ENCODE data around the gene GABRA5. TPM values are rescaled to one million over a fixed set of nuclear protein-coding genes. Genes with fewer than 3 reads are reported as not detected.

The GABRA5 gene
- total RNA-seq, 1 experiment from 2014 or later, result 23.3 TPM

DNA sequence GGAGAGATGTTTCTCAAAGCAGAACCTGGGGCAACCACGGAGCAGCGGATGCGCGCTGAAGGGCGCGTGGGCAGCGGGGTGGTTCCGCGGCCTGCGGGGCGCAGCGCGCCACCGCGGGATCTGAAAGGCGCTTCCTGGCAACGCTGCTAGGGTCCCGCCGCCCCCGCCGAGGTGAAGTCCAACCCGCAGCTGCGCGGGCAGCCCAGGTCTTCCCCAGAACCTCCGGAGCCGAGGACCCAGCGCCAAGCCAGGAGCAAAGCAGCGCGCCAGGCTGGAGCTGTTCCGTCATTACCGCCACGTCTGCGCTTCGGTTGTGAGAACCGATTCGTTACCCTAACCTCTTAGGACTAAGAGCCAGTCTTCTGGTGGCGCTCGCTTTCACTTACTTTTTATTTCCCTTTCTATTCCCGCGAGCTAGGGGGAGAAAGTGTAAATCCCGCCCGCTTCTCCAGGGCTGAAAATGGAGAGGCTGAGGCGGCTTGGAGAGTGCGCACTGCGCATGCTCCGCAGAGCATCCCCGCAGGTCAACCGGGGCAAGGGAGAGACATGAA is 100.9 kb downstream of the GABRA5 start (continued):
- TF ChIP-seq, protein P1, sequence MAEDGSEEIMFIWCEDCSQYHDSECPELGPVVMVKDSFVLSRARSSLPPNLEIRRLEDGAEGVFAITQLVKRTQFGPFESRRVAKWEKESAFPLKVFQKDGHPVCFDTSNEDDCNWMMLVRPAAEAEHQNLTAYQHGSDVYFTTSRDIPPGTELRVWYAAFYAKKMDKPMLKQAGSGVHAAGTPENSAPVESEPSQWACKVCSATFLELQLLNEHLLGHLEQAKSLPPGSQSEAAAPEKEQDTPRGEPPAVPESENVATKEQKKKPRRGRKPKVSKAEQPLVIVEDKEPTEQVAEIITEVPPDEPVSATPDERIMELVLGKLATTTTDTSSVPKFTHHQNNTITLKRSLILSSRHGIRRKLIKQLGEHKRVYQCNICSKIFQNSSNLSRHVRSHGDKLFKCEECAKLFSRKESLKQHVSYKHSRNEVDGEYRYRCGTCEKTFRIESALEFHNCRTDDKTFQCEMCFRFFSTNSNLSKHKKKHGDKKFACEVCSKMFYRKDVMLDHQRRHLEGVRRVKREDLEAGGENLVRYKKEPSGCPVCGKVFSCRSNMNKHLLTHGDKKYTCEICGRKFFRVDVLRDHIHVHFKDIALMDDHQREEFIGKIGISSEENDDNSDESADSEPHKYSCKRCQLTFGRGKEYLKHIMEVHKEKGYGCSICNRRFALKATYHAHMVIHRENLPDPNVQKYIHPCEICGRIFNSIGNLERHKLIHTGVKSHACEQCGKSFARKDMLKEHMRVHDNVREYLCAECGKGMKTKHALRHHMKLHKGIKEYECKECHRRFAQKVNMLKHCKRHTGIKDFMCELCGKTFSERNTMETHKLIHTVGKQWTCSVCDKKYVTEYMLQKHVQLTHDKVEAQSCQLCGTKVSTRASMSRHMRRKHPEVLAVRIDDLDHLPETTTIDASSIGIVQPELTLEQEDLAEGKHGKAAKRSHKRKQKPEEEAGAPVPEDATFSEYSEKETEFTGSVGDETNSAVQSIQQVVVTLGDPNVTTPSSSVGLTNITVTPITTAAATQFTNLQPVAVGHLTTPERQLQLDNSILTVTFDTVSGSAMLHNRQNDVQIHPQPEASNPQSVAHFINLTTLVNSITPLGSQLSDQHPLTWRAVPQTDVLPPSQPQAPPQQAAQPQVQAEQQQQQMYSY (CRISPR knock-in tag; IDR thresholded peaks at IDR 0.05), result peak; percentile 87
- TF ChIP-seq FOXP1 (CRISPR knock-in tag; IDR thresholded peaks at IDR 0.05; ENCODE audit: borderline replicate concordance) (0 out of 2 replicates have a peak, but pooled peaks have one; percentile 17), TP53 (CRISPR knock-in tag; IDR thresholded peaks at IDR 0.05) (0 out of 2 replicates have a peak, but pooled peaks have one; percentile 41)
- TF ChIP-seq, protein P2, sequence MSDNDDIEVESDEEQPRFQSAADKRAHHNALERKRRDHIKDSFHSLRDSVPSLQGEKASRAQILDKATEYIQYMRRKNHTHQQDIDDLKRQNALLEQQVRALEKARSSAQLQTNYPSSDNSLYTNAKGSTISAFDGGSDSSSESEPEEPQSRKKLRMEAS (CRISPR knock-in tag; IDR thresholded peaks at IDR 0.05), result 0 out of 2 replicates have a peak, but pooled peaks have one; percentile 23

DNA sequence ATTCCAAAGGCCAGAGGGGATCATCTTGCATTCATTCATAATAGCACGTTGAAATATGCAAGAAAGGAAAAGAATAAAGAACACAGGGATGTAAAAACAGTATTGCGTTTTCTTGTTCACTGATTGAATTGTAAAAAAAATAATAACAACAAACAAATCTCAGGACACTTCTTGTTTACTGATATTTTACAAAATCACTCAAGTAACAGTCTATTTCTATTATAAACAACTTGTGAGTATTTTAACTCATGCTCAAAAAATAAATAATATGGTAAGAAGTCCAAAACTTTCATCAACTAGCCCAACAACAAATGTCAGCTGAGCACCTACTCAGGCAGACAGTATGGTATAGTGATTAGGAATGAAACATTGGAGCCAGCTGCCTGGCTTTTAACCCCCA is 101.9 kb downstream of the GABRA5 start:
- POLR2A ChIA-PET, result interaction anchor here (0.6 kb wide), 1 partner anchor 305 kb away, joined by 3 read pairs; no protein-coding TSS in a partner anchor
- Mint-ChIP-seq H3K36me3 (no peaks in the 10 kb centered on the region), H3K4me3 (peak overlapping the region; percentile 27), H3K9me3 (no peaks in the 10 kb centered on the region), H3K4me1 (peaks cover 7% of the 10 kb centered on the region), H3K27ac (no peak overlapping the region), H3K27me3 (ENCODE audit: low read depth) (peaks cover 71% of the 10 kb centered on the region)
- DNase-seq (ENCODE audit: low spot score) (no peak), ATAC-seq (no peak)
- CTCF ChIA-PET, result interaction anchor here (0.7 to 4.4 kb wide), 4 partner anchors 13 to 971 kb away, joined by 3 to 38 read pairs (median 4); no protein-coding TSS in a partner anchor
- TF ChIP-seq PRRX2 (CRISPR knock-in tag; IDR thresholded peaks at IDR 0.05) (no peak), CBFB (CRISPR knock-in tag; IDR thresholded peaks at IDR 0.05; ENCODE audit: low read depth) (no peak), EMX1 (CRISPR knock-in tag; IDR thresholded peaks at IDR 0.05) (no peak), ZNF219 (CRISPR knock-in tag; IDR thresholded peaks at IDR 0.05; ENCODE audit: borderline replicate concordance) (no peak), ZNF121 (CRISPR knock-in tag; IDR thresholded peaks at IDR 0.05) (no peak), ZNF232 (CRISPR knock-in tag; IDR thresholded peaks at IDR 0.05) (no peak), ATF1 (CRISPR knock-in tag; IDR thresholded peaks at IDR 0.05) (no peak)
- TF ChIP-seq, protein P1 (CRISPR knock-in tag; IDR thresholded peaks at IDR 0.05), result no peak
- TF ChIP-seq, protein P3, sequence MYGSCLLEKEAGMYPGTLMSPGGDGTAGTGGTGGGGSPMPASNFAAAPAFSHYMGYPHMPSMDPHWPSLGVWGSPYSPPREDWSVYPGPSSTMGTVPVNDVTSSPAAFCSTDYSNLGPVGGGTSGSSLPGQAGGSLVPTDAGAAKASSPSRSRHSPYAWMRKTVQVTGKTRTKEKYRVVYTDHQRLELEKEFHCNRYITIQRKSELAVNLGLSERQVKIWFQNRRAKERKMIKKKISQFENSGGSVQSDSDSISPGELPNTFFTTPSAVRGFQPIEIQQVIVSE (CRISPR knock-in tag; IDR thresholded peaks at IDR 0.05; ENCODE audit: borderline replicate concordance), result no peak

DNA sequence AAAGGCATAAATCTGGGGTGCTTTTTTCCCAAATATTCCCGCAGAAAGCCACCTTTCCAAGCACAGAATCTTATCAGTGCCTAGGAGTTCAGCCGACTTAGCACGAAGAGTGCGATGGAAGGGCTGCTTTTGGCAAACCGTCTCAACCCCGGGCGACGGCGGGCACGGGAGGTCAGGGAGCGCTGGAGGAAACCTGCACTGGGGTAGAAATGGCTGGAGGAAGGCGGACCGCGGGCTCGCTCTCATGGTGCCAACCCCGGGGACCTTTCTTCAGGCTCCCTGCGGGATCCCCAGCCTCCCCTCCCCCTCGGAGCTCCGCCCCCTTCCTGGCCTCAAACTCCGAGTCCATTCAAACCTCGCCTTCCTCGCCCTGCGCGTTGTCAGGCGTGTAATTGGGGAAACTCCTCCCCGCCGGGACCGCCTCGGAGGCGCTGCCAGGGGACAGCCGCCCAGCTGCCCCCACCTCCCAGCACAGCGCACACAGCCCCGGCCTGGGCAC is 103.9 kb downstream of the GABRA5 start, which contains the start of gene GABRG3:
Gene GABRG3, plus strand, starts transcription at position 470 of the 499 bp plus-strand sequence.
- DNase-seq (ENCODE audit: low spot score), result peak; percentile 72
- Mint-ChIP-seq H3K27ac (no peak within 1 kb of the TSS), H3K4me3 (peak within 1 kb of the TSS; percentile 78), H3K4me1 (peaks cover 7% of the 10 kb centered on the region), H3K36me3 (no peaks in the 10 kb centered on the region), H3K9me3 (no peaks in the 10 kb centered on the region), H3K27me3 (ENCODE audit: low read depth) (peaks cover 74% of the 10 kb centered on the region)
- TF ChIP-seq ZNF219 (CRISPR knock-in tag; IDR thresholded peaks at IDR 0.05; ENCODE audit: borderline replicate concordance), result no peak
- TF ChIP-seq, protein P4, sequence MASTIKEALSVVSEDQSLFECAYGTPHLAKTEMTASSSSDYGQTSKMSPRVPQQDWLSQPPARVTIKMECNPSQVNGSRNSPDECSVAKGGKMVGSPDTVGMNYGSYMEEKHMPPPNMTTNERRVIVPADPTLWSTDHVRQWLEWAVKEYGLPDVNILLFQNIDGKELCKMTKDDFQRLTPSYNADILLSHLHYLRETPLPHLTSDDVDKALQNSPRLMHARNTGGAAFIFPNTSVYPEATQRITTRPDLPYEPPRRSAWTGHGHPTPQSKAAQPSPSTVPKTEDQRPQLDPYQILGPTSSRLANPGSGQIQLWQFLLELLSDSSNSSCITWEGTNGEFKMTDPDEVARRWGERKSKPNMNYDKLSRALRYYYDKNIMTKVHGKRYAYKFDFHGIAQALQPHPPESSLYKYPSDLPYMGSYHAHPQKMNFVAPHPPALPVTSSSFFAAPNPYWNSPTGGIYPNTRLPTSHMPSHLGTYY (CRISPR knock-in tag; IDR thresholded peaks at IDR 0.05), result no peak
- 0 out of 2 replicates have a peak, but pooled peaks have one; percentile 10 for TF ChIP-seq ETV6 (CRISPR knock-in tag; IDR thresholded peaks at IDR 0.05)
- TF ChIP-seq, protein P5, sequence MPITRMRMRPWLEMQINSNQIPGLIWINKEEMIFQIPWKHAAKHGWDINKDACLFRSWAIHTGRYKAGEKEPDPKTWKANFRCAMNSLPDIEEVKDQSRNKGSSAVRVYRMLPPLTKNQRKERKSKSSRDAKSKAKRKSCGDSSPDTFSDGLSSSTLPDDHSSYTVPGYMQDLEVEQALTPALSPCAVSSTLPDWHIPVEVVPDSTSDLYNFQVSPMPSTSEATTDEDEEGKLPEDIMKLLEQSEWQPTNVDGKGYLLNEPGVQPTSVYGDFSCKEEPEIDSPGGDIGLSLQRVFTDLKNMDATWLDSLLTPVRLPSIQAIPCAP (CRISPR knock-in tag; IDR thresholded peaks at IDR 0.05), result no peak
- 0 out of 2 replicates have a peak, but pooled peaks have one; percentile 4 for TF ChIP-seq TP53 (CRISPR knock-in tag; IDR thresholded peaks at IDR 0.05)
- no peak for TF ChIP-seq NR2C2 (CRISPR knock-in tag; IDR thresholded peaks at IDR 0.05)
- TF ChIP-seq ZNF317 (CRISPR knock-in tag; IDR thresholded peaks at IDR 0.05; ENCODE audit: borderline replicate concordance, low read depth), result peak; percentile 83
- ChIA-PET POLR2A (no interaction called here), CTCF (interaction anchor here (1.1 to 5.4 kb wide), 5 partner anchors 15 to 388 kb away, joined by 3 to 78 read pairs (median 4); no protein-coding TSS in a partner anchor)
- ATAC-seq, result peak; percentile 41

Data from WTC11 (cell line).